Keratinocyte (primary cell): ENCODE results near the gene DST. TPM values are rescaled to one million over a fixed set of nuclear protein-coding genes. Genes with fewer than 3 reads are reported as not detected.

Source experiments
- DNase-seq: peaks from one replicate; pipeline ENCODE4 v3.0.0-alpha.2; 2011; ENCODE audit warnings: low read depth, missing footprints, low spot score
- FAIRE-seq: peaks from 2 replicates; lab custom pipeline; 2011; peaks lifted over from hg19 to GRCh38; lab: Jason Lieb, UNC
- H2AFZ ChIP-seq: 2 replicates; pipeline ENCODE4 v1.6.0; 2012; ENCODE audit warnings: low read length, control low read depth, inconsistent platforms; ENCODE audit not compliant: control insufficient read depth
- H3K27ac ChIP-seq: 2 replicates; pipeline ENCODE4 v1.5.1; 2011; ENCODE audit warnings: low read length; ENCODE audit not compliant: control insufficient read depth, insufficient read depth
- H3K27me3 ChIP-seq: 3 replicates; pipeline ENCODE4 v1.6.0; 2011; ENCODE audit warnings: low read length; ENCODE audit not compliant: control insufficient read depth, insufficient read depth; ENCODE audit errors: extremely low read depth
- H3K36me3 ChIP-seq, 2 experiments: 2 replicates in 1 of 2; 3 replicates in 1 of 2; pipeline ENCODE4 v1.5.1; 2011; ENCODE audit warnings: low read length in 2 of 2, mild to moderate bottlenecking in 1 of 2; ENCODE audit not compliant: control insufficient read depth in 2 of 2, insufficient read depth in 2 of 2; ENCODE audit errors: extremely low read depth in 1 of 2
- H3K4me1 ChIP-seq: 3 replicates; pipeline ENCODE4 v1.5.1; 2011; ENCODE audit warnings: low read length; ENCODE audit not compliant: control insufficient read depth, insufficient read depth; ENCODE audit errors: extremely low read depth
- H3K4me2 ChIP-seq: 3 replicates; pipeline ENCODE4 v1.6.0; 2011; ENCODE audit warnings: low read depth, low read length; ENCODE audit not compliant: control insufficient read depth, insufficient read depth; ENCODE audit errors: extremely low read depth
- H3K4me3 ChIP-seq, 3 experiments: fragments of 200-600 bp in 1 of 3; sonication (generic) in 1 of 3; 2 replicates in 2 of 3; 3 replicates in 1 of 3; pipeline ENCODE4 v1.5.1; 2011 to 2016; ENCODE audit warnings: low read length in 3 of 3, mild to moderate bottlenecking in 3 of 3, control low read depth in 2 of 3, inconsistent platforms in 1 of 3, low read depth in 1 of 3, mixed read lengths in 1 of 3, mixed run types in 1 of 3, moderate library complexity in 1 of 3; ENCODE audit not compliant: control insufficient read depth in 2 of 3, insufficient read depth in 2 of 3; ENCODE audit errors: extremely low read depth in 1 of 3
- H3K79me2 ChIP-seq: 2 replicates; pipeline ENCODE4 v1.6.0; 2012; ENCODE audit warnings: low read length; ENCODE audit not compliant: control insufficient read depth, insufficient read depth
- H3K9ac ChIP-seq: 3 replicates; pipeline ENCODE4 v1.6.0; 2011; ENCODE audit warnings: low read length; ENCODE audit not compliant: control insufficient read depth, insufficient read depth; ENCODE audit errors: extremely low read depth
- H3K9me1 ChIP-seq: 3 replicates; pipeline ENCODE4 v1.6.0; 2011; ENCODE audit warnings: low read length; ENCODE audit not compliant: control insufficient read depth, insufficient read depth; ENCODE audit errors: extremely low read depth
- H3K9me3 ChIP-seq: 2 replicates; pipeline ENCODE4 v1.5.1; 2012; ENCODE audit warnings: low read depth, low read length; ENCODE audit not compliant: control insufficient read depth
- H4K20me1 ChIP-seq: 3 replicates; pipeline ENCODE4 v1.6.0; 2011; ENCODE audit warnings: low read length; ENCODE audit not compliant: control insufficient read depth, insufficient read depth; ENCODE audit errors: extremely low read depth
- EZH2 ChIP-seq: IDR thresholded peaks from one replicate; pipeline ENCODE4 v1.6.1; 2012; ENCODE audit warnings: inconsistent platforms, mild to moderate bottlenecking, low read length, moderate library complexity
- dilution Hi-C: fragments of 300-500 bp; cut with MboI; formaldehyde crosslinking; loops from one replicate; pipeline ENCODE4 v1.7.0; 2020; ENCODE audit warnings: low sequenced_read_pairs; ENCODE audit not compliant: extremely low pct_ligation_motif_present
- polyA plus RNA-seq, 5 experiments: library from polyadenylated mRNA; depleted of rRNA in 3 of 5; stranded (reverse) in 3 of 5; stranded (forward) in 1 of 5; unstranded in 1 of 5; fragments of >200 nt; gene quantifications; 1 replicate in 1 of 5; 2 replicates in 3 of 5; 3 replicates in 1 of 5; pipeline versions ENCODE4 v1.2.1 to v1.2.3, GENCODE V29; 2011 to 2012; ENCODE audit warnings: missing spikeins in 2 of 5, low read depth in 1 of 5, low replicate concordance in 1 of 5
- TF ChIP-seq, protein P1 (sequence below), 3 experiments: IDR thresholded peaks in 1 of 3; conservative IDR thresholded peaks in 1 of 3; optimal IDR thresholded peaks in 1 of 3; 2 replicates in 2 of 3; 3 replicates in 1 of 3; pipeline versions ENCODE3 to v1.5.1; 2011; ENCODE audit warnings: low read length in 3 of 3, mild to moderate bottlenecking in 3 of 3, moderate library complexity in 2 of 3, control low read depth in 1 of 3, inconsistent platforms in 1 of 3; ENCODE audit not compliant: insufficient read depth in 2 of 3; ENCODE audit errors: extremely low read depth in 1 of 3

Gene DST
- polyA plus RNA-seq, 1 donor (not counting 4 experiments of a cell fraction or from before 2014, with no cell fraction given), result 455 TPM

DNA sequence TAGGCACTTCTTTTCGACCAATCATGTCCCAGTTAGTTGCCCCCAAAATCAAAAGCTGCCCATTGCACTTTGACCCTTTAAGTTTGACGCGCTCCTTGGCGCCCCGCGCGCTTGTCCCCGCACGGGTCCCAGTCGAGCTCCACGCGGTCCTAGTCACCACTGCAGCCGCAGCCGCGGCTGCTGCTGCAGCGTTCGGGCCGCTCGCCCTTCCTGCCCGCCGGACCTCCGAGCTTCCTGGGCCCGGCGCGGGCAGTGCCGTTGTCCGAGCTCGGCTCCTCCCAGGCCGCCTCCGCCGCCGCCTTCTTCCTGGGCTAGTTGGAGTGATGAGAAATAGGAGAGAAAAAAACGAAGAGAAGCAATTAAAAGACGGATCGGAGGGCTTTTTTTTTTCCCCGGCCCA is 209.6 kb downstream of the DST start:
- TF ChIP-seq, protein P1, sequence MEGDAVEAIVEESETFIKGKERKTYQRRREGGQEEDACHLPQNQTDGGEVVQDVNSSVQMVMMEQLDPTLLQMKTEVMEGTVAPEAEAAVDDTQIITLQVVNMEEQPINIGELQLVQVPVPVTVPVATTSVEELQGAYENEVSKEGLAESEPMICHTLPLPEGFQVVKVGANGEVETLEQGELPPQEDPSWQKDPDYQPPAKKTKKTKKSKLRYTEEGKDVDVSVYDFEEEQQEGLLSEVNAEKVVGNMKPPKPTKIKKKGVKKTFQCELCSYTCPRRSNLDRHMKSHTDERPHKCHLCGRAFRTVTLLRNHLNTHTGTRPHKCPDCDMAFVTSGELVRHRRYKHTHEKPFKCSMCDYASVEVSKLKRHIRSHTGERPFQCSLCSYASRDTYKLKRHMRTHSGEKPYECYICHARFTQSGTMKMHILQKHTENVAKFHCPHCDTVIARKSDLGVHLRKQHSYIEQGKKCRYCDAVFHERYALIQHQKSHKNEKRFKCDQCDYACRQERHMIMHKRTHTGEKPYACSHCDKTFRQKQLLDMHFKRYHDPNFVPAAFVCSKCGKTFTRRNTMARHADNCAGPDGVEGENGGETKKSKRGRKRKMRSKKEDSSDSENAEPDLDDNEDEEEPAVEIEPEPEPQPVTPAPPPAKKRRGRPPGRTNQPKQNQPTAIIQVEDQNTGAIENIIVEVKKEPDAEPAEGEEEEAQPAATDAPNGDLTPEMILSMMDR (optimal IDR thresholded peaks at IDR 0.05 in 1 of 3, IDR thresholded peaks at IDR 0.05 in 1 of 3, conservative IDR thresholded peaks at IDR 0.05 in 1 of 3; ENCODE audit: extremely low read depth in 1 of 3, insufficient read depth in 2 of 3, low read length in 3 of 3), result no peak
- TF ChIP-seq EZH2, result no peak
- H3K36me3 ChIP-seq, result no peaks in the 10 kb centered on the region
- H3K4me1 ChIP-seq, result peaks cover 17% of the 10 kb centered on the region
- H3K27ac ChIP-seq, result no peak overlapping the region
- H3K4me3 ChIP-seq, result no peak overlapping the region
- H3K4me2 ChIP-seq, result no peak overlapping the region
- H3K9me3 ChIP-seq, result no peaks in the 10 kb centered on the region
- FAIRE-seq, result no peak
- no peak overlapping the region for H3K9ac ChIP-seq
- H3K9me1 ChIP-seq, result no peaks in the 10 kb centered on the region
- H3K79me2 ChIP-seq, result no peaks in the 10 kb centered on the region
- H2AFZ ChIP-seq, result no peak overlapping the region
- no peaks in the 10 kb centered on the region for H4K20me1 ChIP-seq
- no peaks in the 10 kb centered on the region for H3K27me3 ChIP-seq
- dilution Hi-C loops, result no loop called here
- DNase-seq, result no peak

DNA sequence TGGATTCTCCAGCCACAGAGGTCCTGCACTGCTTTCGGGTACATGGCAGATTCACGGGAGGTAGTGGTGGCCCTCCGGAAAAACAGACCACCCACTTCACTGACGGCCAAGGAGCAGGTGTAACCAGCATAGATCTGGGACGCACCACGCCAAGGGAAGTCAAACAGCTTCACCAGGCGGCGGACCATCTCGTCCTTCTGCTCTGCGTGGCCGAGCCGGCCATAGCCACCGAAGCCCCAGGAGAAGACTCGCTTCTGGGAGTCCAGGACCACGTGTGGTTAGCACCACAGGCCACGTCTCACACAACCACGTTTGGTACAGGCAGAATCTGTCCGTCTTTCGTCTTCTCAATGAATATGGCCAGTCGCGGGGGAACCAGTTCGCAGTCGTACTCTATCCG is 210.5 kb downstream of the DST start:
- Histone ChIP-seq H3K4me2 (no peak overlapping the region), H3K9ac (no peak overlapping the region), H3K27me3 (no peaks in the 10 kb centered on the region), H4K20me1 (no peaks in the 10 kb centered on the region), H3K4me3 (no peak overlapping the region), H3K9me1 (no peaks in the 10 kb centered on the region), H3K79me2 (no peaks in the 10 kb centered on the region), H3K4me1 (peaks cover 7% of the 10 kb centered on the region), H3K27ac (no peak overlapping the region), H3K9me3 (no peaks in the 10 kb centered on the region), H2AFZ (no peak overlapping the region), H3K36me3 (no peaks in the 10 kb centered on the region)
- dilution Hi-C loops, result no loop called here
- FAIRE-seq (no peak), DNase-seq (no peak)
- TF ChIP-seq, protein P1 (optimal IDR thresholded peaks at IDR 0.05 in 1 of 3, IDR thresholded peaks at IDR 0.05 in 1 of 3, conservative IDR thresholded peaks at IDR 0.05 in 1 of 3; ENCODE audit: extremely low read depth in 1 of 3, insufficient read depth in 2 of 3, low read length in 3 of 3), result no peak
- no peak for TF ChIP-seq EZH2
